HAP-1 (cell line): ENCODE measurements around the gene ZNF423.

Source experiments
- DNase-seq, 2 experiments: peaks; one replicate each; pipeline ENCODE4 v3.0.0-alpha.2; 2016 to 2020; ENCODE audit warnings: low spot score in 2 of 2
- H3K27me3 ChIP-seq: fragments of 250-450 bp; sonication (Bioruptor Pico); 2 replicates; pipeline ENCODE4 v1.5.1; 2020; ENCODE audit warnings: low read depth, mild to moderate bottlenecking, moderate library complexity
- H3K36me3 ChIP-seq: fragments of 250-450 bp; sonication (Bioruptor Pico); replicated peaks from 2 replicates; pipeline ENCODE4 v1.5.1; 2020; ENCODE audit warnings: mild to moderate bottlenecking
- H3K4me1 ChIP-seq: fragments of 250-450 bp; sonication (Bioruptor Pico); 2 replicates; pipeline ENCODE4 v1.5.1; 2020; ENCODE audit warnings: mild to moderate bottlenecking
- H3K4me3 ChIP-seq: fragments of 250-450 bp; sonication (Bioruptor Pico); 2 replicates; pipeline ENCODE4 v1.5.1; 2020; ENCODE audit warnings: mild to moderate bottlenecking, moderate library complexity
- H3K9me3 ChIP-seq: fragments of 250-450 bp; sonication (Bioruptor Pico); 2 replicates; pipeline ENCODE4 v1.5.1; 2020; ENCODE audit warnings: mild to moderate bottlenecking, moderate library complexity
- in situ Hi-C: fragments of 300-500 bp; cut with MboI; formaldehyde crosslinking; loops from 3 replicates; pipeline ENCODE4 v1.14.3; 2020; ENCODE audit warnings: low sequenced_read_pairs, inconsistent platforms, mixed read lengths

Gene ZNF423

DNA sequence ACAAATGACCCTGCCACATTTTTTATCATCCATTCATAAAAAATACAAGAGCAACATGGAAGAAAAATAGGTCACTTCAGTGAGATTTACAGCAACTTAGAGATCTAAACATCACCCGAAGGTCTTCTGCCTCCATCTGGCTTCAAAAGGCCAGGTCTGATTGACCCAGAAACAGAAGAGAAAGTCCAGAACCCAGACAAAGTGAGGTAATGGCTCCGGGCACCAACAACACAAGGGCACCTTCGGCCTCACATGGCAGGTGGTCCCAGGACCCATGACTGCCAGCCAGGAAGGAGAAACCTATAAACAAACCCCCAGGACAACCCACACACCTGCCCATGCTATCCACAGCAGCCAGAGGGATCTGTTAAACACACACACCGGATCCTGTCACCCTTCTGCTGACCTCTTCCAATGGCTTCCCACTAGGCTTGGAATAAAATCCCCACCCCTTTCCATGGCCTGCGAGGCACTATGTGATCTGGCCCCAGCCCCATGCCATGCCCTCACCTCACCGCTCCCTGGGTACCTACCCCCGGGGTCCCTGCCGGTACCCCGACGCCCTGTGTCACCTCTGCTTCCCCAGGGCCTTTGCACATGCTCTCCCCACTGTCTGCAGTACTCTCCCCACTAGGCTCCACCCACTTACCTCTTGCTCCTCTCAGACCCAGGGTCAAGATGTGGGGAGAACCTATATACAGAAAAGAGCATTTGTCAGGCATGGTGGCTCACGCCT is 149.1 kb downstream of the ZNF423 start:
- Histone ChIP-seq H3K9me3 (no peaks in the 10 kb centered on the region), H3K4me1 (peaks cover 13% of the 10 kb centered on the region), H3K4me3 (no peak overlapping the region), H3K36me3 (no peaks in the 10 kb centered on the region), H3K27me3 (no peaks in the 10 kb centered on the region)
- DNase-seq = no peak
- in situ Hi-C loops = no loop called here

DNA sequence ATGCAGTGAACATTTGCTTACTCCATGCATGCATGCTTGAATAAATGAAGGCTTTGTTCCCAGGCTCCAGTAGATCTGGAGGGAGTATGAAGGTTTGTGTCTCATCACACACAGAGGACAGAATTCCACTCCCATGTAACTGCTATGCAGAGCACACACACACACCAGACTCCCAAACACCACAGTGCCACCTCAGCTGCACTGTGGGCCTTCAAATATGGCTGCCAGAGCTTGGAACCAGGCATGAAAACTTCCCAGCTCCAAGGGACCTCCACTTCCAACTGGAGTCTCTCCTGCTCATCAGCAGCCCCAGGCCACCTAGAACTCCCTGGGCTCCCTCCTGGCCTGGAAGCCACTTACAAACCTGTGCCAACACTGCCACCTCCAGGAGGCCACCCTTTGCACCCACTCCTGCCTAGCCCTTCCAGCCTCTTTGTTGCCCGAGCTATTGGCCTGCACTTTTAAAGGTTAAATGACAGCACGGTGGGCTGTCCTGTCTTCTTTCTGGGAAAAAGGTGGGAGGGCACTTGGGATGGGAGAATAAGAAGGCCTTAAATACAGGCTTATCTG is 151.2 kb downstream of the ZNF423 start:
- in situ Hi-C loops = no loop called here
- H3K27me3 ChIP-seq = no peaks in the 10 kb centered on the region
- no peaks in the 10 kb centered on the region for H3K36me3 ChIP-seq
- peaks cover 34% of the 10 kb centered on the region for H3K4me1 ChIP-seq
- no peaks in the 10 kb centered on the region for H3K9me3 ChIP-seq
- no peak for DNase-seq
- H3K4me3 ChIP-seq = no peak overlapping the region

DNA sequence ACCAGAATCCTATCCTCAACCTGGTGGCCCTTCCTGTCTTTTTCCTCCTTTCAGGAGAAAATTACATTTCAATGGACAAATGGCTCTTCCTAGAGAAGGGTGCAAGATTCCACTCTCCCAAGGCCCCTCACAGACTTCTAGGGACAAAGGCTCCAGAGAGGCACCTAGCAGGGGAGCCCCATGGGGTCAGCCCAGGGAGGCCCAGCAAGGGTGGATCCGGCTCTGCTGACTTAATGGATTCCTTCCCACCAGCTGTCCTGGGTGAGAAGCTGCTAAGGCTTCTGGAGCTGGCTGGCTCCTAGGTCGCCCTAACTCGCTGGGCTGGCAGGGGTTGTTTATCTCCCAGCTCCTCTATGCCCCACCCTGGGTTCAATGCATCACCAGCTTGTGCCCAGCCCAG is 152.4 kb downstream of the ZNF423 start:
- no peak overlapping the region for H3K4me3 ChIP-seq
- in situ Hi-C loops = no loop called here
- peaks cover 45% of the 10 kb centered on the region for H3K4me1 ChIP-seq
- H3K9me3 ChIP-seq = no peaks in the 10 kb centered on the region
- no peaks in the 10 kb centered on the region for H3K36me3 ChIP-seq
- no peaks in the 10 kb centered on the region for H3K27me3 ChIP-seq
- DNase-seq = no peak

GRCh38 chr16:49701789-49702494 is 154.0 kb downstream of the ZNF423 start:
- no peak overlapping the region; the same call in 1 of the 2 replicates for H3K4me3 ChIP-seq
- DNase-seq = peak; percentile 89 to 93
- no peaks in the 10 kb centered on the region for H3K36me3 ChIP-seq
- H3K9me3 ChIP-seq = no peaks in the 10 kb centered on the region
- no peaks in the 10 kb centered on the region for H3K27me3 ChIP-seq
- H3K4me1 ChIP-seq = peaks cover 52% of the 10 kb centered on the region
- in situ Hi-C loops = no loop called here

GRCh38 chr16:49701065-49701685 is 154.7 kb downstream of the ZNF423 start:
- in situ Hi-C loops = no loop called here
- Histone ChIP-seq H3K4me3 (no peak overlapping the region), H3K27me3 (no peaks in the 10 kb centered on the region), H3K9me3 (no peaks in the 10 kb centered on the region), H3K36me3 (no peaks in the 10 kb centered on the region), H3K4me1 (peaks cover 59% of the 10 kb centered on the region)
- DNase-seq = peak in 1 of 2 experiments; percentile 33

DNA sequence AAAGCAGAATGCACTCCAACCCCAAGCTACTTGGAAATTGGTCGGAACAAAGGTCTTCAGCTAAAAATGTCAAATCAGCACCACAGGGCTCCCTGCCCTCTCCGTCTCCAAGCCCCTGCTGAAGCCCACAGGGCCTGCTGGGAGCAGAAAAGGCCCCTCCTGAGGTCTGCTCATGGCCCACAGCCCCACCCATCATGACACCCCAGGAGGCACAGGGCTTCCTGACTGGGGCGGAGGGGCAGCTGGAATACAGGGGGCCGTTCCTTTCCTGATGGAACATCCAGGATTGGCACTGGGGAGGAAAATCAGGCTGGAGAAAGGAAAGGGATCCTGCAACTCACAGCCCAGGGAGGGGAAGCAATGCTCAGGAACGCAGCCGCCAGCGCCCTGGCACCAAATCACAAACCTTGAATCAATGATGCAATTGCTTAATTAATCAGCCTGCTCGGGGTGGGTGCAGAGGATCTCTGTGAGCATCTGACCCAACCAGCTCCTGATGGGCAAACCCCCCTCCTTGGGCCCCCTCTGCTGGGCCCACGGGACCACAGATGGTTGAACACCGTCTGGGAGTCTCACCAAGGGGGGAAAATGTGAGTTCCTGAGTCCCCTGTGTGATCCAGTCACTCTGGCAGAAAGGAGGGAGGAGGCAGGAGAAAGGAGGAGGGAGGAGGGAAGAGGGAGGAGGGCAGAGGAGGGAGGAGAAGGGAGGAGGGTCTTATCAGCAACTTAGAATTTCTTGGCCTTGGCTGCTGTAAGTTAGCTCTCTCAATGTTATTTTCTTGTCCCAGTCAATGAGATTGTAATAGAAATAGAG is 155.5 kb downstream of the ZNF423 start:
- Histone ChIP-seq H3K27me3 (no peaks in the 10 kb centered on the region), H3K36me3 (no peaks in the 10 kb centered on the region), H3K4me1 (peaks cover 59% of the 10 kb centered on the region), H3K9me3 (no peaks in the 10 kb centered on the region), H3K4me3 (no peak overlapping the region)
- in situ Hi-C loops = no loop called here
- peak; percentile 41 to 53 for DNase-seq

DNA sequence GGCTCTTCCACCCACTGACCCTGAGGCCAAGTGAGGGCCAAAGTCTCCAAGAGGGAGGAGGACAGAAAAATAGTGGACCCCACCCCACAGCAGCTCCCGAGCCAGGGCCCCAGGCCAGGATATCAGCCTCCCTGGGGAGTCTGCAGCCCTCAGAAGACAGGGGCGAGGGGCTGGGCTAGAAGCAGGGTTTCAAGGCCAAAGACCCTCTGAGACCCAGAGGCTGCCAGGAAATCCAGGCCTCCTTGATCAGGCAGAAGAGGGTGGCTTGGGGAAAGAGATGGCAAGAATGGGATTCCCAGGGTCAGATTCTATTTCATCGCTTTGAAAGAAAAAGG is 156.1 kb downstream of the ZNF423 start:
- no peak for DNase-seq
- Histone ChIP-seq H3K27me3 (no peaks in the 10 kb centered on the region), H3K4me1 (peaks cover 59% of the 10 kb centered on the region), H3K36me3 (no peaks in the 10 kb centered on the region), H3K9me3 (no peaks in the 10 kb centered on the region), H3K4me3 (no peak overlapping the region)
- in situ Hi-C loops = no loop called here

GRCh38 chr16:49698931-49699840 is 156.7 kb downstream of the ZNF423 start:
- no peak overlapping the region; the same call in 1 of the 2 replicates for H3K4me3 ChIP-seq
- in situ Hi-C loops = no loop called here

GRCh38 chr16:49698453-49698815 is 157.5 kb downstream of the ZNF423 start:
- H3K9me3 ChIP-seq = no peaks in the 10 kb centered on the region

More at GRCh38 chr16:49698931-49699840, 156.7 kb downstream of the ZNF423 start:
- peak; percentile 74 to 83 for DNase-seq
- Histone ChIP-seq H3K4me1 (peaks cover 59% of the 10 kb centered on the region), H3K36me3 (no peaks in the 10 kb centered on the region), H3K9me3 (no peaks in the 10 kb centered on the region), H3K27me3 (no peaks in the 10 kb centered on the region)

GRCh38 chr16:49697631-49698452 is 158.1 kb downstream of the ZNF423 start:
- no peaks in the 10 kb centered on the region for H3K36me3 ChIP-seq
- H3K4me1 ChIP-seq = peaks cover 53% of the 10 kb centered on the region
- no peak for DNase-seq
- no peaks in the 10 kb centered on the region for H3K27me3 ChIP-seq
- H3K9me3 ChIP-seq = no peaks in the 10 kb centered on the region
- H3K4me3 ChIP-seq = no peak overlapping the region
- in situ Hi-C loops = no loop called here

More at GRCh38 chr16:49698453-49698815, 157.5 kb downstream of the ZNF423 start:
- Histone ChIP-seq H3K4me3 (no peak overlapping the region; the same call in 1 of the 2 replicates), H3K4me1 (peaks cover 59% of the 10 kb centered on the region), H3K36me3 (no peaks in the 10 kb centered on the region), H3K27me3 (no peaks in the 10 kb centered on the region)
- in situ Hi-C loops = no loop called here
- DNase-seq = peak in 1 of 2 experiments; percentile 29

GRCh38 chr16:49696414-49697101 is 159.4 kb downstream of the ZNF423 start:
- H3K4me3 ChIP-seq = no peak overlapping the region
- peaks cover 43% of the 10 kb centered on the region for H3K4me1 ChIP-seq
- no peaks in the 10 kb centered on the region for H3K9me3 ChIP-seq
- no peaks in the 10 kb centered on the region for H3K36me3 ChIP-seq
- in situ Hi-C loops = no loop called here
- H3K27me3 ChIP-seq = no peaks in the 10 kb centered on the region
- peak; percentile 17 to 56 for DNase-seq
